ENCODE measurements around the gene GBE1. TPM values are rescaled to one million over a fixed set of nuclear protein-coding genes. Genes with fewer than 3 reads are reported as not detected.

The GBE1 gene
- total RNA-seq, 1 donor from 2014 or later: 14.7 TPM

DNA sequence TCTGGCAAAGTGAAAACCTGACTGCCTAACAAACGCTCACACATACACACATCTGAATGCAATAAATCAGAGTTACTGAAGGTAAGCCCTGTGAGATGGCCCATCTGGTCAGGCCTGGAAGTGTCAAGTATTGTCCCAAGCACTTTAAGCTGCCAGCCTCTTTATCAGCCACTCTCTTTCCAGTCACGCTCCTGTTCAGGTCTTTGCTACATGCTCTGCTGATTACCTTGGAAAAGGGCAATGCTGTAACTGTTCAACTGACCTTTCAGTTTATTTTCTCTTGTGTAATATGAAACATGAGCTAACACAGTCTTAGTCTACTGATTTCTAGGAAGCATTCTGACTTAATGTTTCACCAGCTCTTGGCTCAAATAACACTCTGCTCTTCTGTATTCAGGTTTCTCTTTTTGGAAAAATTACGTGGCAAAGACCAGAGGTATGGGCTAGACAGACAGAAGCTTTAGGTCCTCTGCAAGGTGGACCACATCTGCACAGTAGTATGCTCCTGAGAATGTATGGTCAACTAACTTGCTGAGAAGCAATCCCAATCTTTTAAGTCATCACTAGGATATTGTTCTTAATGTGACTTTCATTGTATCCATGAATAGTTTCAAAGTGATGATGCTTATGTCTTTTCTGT, 44.5 kb downstream of the GBE1 start:
- Mint-ChIP-seq H3K9me3 (no peaks in the 10 kb centered on the region), H3K36me3 (no peaks in the 10 kb centered on the region), H3K27ac (no peak overlapping the region), H3K27me3 (no peaks in the 10 kb centered on the region), H3K4me1 (ENCODE audit: unreplicated experiment) (peaks cover 8% of the 10 kb centered on the region), H3K4me3 (no peak overlapping the region)
- TF ChIP-seq, protein P1, sequence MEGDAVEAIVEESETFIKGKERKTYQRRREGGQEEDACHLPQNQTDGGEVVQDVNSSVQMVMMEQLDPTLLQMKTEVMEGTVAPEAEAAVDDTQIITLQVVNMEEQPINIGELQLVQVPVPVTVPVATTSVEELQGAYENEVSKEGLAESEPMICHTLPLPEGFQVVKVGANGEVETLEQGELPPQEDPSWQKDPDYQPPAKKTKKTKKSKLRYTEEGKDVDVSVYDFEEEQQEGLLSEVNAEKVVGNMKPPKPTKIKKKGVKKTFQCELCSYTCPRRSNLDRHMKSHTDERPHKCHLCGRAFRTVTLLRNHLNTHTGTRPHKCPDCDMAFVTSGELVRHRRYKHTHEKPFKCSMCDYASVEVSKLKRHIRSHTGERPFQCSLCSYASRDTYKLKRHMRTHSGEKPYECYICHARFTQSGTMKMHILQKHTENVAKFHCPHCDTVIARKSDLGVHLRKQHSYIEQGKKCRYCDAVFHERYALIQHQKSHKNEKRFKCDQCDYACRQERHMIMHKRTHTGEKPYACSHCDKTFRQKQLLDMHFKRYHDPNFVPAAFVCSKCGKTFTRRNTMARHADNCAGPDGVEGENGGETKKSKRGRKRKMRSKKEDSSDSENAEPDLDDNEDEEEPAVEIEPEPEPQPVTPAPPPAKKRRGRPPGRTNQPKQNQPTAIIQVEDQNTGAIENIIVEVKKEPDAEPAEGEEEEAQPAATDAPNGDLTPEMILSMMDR (conservative IDR thresholded peaks at IDR 0.05): no peak
- DNase-seq (ENCODE audit: extremely low spot score, unreplicated experiment): no peak

DNA sequence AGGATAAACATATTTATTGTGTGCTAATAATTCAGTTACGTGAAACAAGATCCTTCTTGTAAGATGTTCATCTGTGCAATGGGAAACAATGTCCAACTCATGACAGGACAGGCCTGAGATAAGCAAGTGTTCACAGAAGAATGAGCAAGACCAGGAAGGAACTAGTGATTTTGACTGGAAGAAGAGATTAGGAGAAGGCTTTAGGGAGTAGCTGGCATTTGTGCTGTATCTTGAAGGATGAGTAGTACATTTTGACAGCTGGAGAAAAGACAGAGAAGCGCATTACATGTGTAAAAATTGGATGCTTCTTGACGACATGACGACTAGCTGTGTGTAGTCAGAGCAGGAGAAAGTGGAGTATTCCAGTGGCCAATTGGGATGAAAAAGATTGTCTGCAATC, 48.4 kb downstream of the GBE1 start:
- no peak overlapping the region for H3K27ac Mint-ChIP-seq

DNA sequence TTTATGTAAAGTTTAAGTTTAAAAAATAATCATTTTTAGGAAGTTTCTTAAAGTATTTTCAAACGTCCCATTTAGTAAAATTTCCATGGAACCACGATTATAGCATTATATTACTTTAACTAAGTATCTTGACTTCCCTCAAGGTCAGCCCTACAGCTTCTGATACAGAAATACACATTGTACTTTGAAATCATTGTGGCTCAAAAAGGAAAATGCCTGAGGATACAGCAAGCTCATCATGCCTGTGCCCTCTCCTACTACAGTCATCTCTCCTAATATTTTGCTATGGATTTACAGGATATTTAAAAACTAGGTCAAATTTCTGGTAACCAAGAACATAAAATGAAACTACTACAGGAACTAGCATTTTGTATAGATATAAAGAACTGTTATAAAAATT, 51.8 kb downstream of the GBE1 start:
- Mint-ChIP-seq H3K9me3 (no peaks in the 10 kb centered on the region), H3K4me3 (no peak overlapping the region), H3K4me1 (ENCODE audit: unreplicated experiment) (no peaks in the 10 kb centered on the region), H3K27me3 (no peaks in the 10 kb centered on the region), H3K36me3 (no peaks in the 10 kb centered on the region), H3K27ac (no peak overlapping the region)
- TF ChIP-seq, protein P1 (conservative IDR thresholded peaks at IDR 0.05): no peak
- DNase-seq (ENCODE audit: extremely low spot score, unreplicated experiment): no peak

More for the DNA sequence above, 48.4 kb downstream of the GBE1 start:
- no peak for DNase-seq (ENCODE audit: extremely low spot score, unreplicated experiment)
- Mint-ChIP-seq H3K27me3 (no peaks in the 10 kb centered on the region), H3K9me3 (no peaks in the 10 kb centered on the region), H3K4me3 (no peak overlapping the region), H3K36me3 (no peaks in the 10 kb centered on the region), H3K4me1 (ENCODE audit: unreplicated experiment) (peaks cover 8% of the 10 kb centered on the region)
- TF ChIP-seq, protein P1 (conservative IDR thresholded peaks at IDR 0.05): no peak

DNA sequence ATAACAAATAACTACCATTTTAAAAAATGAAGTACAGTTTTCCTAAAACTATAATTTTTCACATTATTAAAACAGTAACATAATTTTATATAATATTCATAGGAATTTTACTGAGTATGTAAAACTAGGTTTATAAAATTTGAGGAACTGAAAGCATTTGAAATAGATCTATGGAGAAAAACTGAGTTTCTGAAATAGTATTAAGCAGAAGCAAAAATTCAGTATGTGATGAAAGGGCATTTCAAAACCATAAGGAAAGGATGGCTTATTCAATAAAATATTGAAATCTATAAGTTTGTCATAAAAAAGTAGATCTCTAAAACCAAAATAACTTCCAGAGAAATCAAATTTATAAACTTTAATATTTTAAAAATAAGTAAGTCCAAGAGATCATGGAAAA, 53.4 kb downstream of the GBE1 start:
- H3K27me3 Mint-ChIP-seq: no peaks in the 10 kb centered on the region
- no peaks in the 10 kb centered on the region for H3K4me1 Mint-ChIP-seq (ENCODE audit: unreplicated experiment)
- TF ChIP-seq, protein P1 (conservative IDR thresholded peaks at IDR 0.05): no peak
- H3K9me3 Mint-ChIP-seq: no peaks in the 10 kb centered on the region
- H3K36me3 Mint-ChIP-seq: no peaks in the 10 kb centered on the region
- DNase-seq (ENCODE audit: extremely low spot score, unreplicated experiment): no peak
- H3K4me3 Mint-ChIP-seq: no peak overlapping the region
- no peak overlapping the region for H3K27ac Mint-ChIP-seq

DNA sequence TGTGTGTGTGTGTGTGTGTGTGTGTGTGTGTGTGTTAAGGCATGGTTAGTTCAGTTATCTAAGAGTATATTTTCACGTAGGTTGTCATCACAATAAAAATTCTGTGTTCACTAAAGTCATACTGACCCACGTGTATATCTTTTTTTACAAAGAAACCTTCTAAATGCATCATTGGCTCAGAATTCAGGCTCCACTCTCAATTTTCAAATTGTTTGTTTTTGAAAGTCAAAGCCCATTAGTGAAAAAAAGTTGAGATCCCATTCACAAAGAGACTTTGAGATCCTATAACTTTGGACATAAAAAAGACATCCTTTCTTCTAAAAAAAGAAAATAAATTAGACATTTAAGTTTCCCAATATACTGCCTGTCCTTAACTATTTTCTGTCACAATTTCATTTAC, 59.3 kb downstream of the GBE1 start:
- Mint-ChIP-seq H3K27me3 (no peaks in the 10 kb centered on the region), H3K27ac (no peak overlapping the region), H3K4me3 (no peak overlapping the region), H3K4me1 (ENCODE audit: unreplicated experiment) (no peaks in the 10 kb centered on the region), H3K9me3 (no peaks in the 10 kb centered on the region), H3K36me3 (no peaks in the 10 kb centered on the region)
- TF ChIP-seq, protein P1 (conservative IDR thresholded peaks at IDR 0.05): no peak
- no peak for DNase-seq (ENCODE audit: extremely low spot score, unreplicated experiment)
